ENCODE results near the gene RBMS1. TPM values are rescaled to one million over a fixed set of nuclear protein-coding genes. Genes with fewer than 3 reads are reported as not detected.

The RBMS1 gene
- total RNA-seq, 1 donor from 2014 or later = 53.0 TPM

DNA sequence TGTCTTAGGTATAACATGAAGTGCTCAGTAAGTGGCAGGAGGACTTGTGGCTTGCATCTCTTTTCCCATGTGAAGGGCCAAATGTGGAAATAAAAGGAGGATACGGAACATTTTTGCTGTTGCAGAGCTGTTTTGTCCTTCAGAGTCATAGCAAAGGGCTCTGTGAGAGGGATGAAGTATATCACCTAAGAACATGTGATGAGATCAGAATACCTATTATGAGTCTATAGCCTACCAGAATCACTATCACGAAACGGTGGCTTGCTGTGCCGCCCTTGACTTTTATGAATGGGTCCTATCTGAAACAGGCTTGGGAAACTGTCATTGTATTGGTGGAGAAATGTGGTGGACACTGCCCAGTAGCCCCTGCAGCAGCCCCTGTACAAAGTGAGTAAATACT, 226.6 kb downstream of the RBMS1 start:
- DNase-seq (no peak), ATAC-seq (ENCODE audit: poor library complexity) (no peak)
- intact Hi-C loops (cut with DNase I) = no loop called here

DNA sequence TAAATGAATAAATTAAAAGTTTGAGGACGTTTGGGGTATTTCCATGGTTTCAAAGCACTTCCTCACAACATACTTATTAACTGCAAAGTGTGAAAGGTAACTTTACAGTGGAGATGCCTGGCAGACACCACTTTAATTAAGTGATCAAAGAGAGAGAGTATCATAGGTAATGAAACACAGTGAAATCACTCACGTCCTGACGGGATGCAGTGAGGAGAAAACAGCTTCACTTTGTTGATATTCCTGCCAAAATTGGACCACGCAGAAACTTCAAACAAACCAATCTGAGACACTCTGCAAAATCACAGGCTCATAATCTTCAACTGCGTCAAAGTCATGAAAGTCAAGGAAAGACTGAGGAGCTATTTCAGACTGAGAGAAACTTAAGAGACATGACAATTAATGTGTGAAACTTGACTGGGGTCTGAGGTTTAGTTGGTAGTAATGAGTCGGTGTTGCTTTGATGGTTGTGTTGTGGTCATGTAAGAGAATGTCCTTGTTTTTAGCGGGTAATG, 227.5 kb downstream of the RBMS1 start:
- no peak for DNase-seq
- no peak for ATAC-seq (ENCODE audit: poor library complexity)
- intact Hi-C loops (cut with DNase I) = no loop called here

DNA sequence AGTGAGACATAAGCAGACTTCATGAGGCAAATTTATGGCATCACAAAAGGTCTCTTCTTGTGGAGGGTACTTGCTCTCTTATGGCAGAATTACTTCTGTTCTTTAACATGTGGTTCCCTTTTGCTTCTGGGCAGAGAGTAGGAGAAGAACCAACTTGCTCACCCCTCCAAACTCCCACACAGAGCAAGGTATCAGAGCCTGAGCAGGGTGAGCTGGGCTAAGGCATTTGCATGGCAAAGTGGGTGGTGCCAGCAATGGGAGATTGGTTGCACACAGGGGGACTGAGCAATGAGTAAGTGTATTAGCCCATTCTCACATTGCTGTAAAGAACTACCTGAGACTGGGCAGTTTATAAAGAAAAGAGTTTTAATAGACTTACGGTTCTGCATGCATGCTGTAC, 229.3 kb downstream of the RBMS1 start:
- intact Hi-C loops (cut with DNase I) = no loop called here
- ATAC-seq (ENCODE audit: poor library complexity) = no peak
- no peak for DNase-seq

DNA sequence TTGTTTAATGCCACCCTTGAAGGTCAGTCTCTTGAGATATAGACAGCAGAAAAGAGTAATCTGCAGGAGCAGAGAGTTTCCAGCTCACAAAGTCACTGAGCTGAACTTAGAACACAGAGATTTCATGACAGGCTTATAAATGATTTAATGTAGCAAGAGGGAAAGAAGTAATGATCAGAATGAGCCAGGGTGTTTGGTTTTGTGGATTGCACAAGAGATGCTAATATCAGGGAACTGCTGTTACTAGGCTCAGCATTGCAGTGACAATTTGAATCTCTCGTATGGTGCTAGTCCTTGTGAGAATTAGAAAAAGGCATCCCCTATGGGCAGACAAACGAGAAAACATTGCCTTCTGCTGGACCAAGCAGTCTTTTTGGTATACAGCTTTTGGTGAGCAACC, 231.9 kb downstream of the RBMS1 start:
- no peak for DNase-seq
- intact Hi-C loops (cut with DNase I) = no loop called here
- no peak for ATAC-seq (ENCODE audit: poor library complexity)

DNA sequence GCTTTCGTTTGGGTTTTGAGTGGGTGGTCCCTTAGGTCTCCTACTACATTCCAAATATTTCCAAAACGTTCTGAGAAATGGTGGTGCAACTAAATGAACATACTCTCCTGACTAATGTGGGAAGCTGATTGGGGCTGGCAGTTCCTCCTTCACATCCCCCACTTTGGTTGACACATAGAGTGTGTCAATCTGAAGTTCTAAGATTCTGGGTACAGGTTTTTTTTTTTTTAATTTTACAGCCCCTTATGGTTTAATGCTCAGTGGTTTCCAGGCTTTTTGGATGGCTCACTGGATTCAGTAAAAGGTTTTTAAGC, 235.2 kb downstream of the RBMS1 start:
- DNase-seq (no peak), ATAC-seq (ENCODE audit: poor library complexity) (no peak)
- intact Hi-C loops (cut with DNase I) = no loop called here

DNA sequence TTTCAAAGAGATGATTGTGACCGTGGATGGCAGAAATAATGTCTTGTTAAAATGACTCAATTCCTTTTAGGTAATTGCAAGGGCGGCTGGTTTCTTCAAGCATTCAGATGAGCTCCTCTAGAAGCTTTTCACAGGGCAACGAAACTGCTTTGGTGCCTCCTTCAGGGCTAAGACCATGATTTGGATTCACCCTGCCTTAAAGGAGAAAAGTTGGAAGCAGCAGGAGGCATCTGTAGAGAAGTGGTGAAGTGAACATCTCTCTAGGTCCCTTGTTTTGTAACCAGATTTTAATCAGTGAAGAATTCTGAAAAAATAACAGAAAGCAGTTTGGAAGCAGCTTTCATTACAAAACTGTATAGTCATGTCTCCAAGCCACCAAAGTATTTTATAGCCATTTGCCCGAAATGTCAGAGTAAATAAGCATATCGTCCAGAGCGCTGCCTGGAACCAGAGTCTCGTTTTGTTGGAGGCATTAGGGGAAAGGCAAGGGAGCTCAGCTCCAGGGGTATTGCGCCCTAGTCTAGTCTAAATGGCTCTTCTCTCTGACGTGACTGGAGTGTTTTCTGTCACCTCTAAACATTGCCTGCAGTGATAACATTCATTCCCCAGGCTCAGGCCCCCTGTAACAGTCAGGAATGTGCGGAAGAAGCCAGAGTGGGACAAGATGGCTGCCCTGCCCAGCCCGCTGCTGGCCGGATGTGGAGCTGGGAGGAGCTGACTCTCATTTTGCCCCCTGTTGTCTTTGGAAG, 235.7 kb downstream of the RBMS1 start:
- ATAC-seq (ENCODE audit: poor library complexity) (no peak), DNase-seq (no peak)
- intact Hi-C loops (cut with DNase I) = no loop called here

DNA sequence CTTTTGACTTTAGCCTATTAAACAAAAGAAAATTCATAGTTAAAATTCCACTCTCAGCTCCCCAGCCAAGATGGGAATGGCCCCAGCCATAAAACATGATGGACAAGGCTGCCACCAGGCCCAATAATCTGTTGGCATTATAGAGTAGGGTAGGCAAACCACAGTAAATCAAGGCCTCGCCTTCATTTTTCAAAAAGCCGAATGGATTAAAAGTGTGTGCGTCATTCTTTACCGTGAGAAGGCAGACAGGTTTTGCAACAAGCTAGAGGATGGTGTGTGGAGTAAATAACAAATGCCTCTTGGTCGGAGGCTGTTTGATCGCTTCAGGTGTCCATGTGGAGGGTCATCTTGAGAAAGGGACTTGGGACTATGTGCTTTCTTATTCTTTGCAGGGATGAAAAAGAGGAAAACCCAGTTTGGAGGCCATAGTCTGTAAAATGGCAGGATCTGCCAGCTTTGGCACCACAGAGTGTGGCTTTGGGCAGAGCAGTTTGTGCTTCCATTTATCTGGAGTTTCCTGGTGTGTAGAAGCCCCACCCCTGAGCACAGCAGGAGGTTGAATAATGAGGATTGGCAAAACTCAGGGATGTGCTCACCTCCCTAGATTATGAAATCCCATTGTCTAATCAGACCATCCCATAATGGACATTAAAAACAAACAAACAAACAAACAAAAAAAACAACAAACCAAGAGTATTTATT, 236.4 kb downstream of the RBMS1 start:
- intact Hi-C loops (cut with DNase I) = no loop called here
- no peak for DNase-seq
- no peak for ATAC-seq (ENCODE audit: poor library complexity)

DNA sequence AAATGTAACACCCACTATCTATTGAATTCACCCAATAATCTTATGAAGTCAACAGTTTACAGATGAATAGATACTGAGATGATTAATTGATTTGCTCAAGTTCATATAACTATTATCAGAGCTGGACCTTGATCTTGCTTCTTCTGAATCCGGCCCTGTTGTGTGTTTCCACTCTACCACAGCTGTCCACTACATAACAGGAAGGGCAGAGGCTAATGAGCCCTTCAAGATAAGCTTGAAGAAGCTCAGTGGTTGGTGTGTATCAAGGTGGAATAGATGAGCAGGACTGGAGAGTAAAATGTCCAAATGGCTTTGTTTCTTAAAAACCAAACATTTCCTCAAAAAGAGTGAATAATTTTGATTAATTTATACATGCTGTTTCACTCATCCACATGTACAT, 237.1 kb downstream of the RBMS1 start:
- DNase-seq (no peak), ATAC-seq (ENCODE audit: poor library complexity) (no peak)
- intact Hi-C loops (cut with DNase I) = no loop called here

DNA sequence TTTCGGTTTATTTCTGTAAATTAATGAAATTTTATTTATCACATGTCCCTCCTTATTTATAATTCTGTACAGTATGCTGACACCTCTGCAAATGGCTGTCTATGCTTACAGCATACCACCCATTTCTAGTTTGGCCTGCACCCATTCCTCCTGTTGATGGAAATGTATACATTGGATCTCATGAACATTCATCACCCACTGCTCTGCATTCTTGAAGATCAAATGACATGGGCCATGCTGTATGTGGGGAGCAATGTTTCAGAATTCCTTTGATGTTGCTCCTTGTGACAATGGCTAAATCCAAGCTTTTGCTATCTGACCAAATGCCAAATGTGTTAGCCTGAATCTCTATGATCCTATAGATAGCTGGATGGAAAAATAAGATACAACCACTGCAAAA, 238.2 kb downstream of the RBMS1 start:
- intact Hi-C loops (cut with DNase I) = no loop called here
- no peak for DNase-seq
- ATAC-seq (ENCODE audit: poor library complexity) = no peak

DNA sequence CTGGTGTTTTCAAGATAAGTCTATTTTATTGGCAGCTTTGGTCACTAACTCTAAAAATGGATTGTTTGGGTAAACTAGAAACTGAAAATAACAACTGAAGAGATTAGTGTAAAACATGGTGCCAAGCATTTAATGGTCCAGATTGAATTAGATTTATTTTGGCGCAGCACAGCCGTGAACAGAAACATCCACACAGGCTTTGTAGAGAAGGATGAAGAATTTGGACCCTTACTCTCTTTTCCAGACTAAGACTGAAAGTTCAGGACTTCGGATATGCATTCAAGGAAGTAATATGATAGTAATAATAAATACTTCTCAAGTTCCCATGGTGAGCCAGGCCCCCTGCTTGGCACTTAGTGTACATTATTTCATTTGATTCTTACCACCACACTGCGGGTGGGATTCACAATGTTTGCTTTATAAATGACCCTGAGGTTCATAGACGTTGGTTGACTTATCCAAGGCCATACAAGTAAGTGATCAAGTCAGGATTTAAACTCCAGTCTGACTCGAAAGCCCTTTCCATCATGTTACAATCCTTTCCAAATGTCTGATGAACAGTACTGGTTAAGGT, 239.3 kb downstream of the RBMS1 start:
- intact Hi-C loops (cut with DNase I) = no loop called here
- no peak for ATAC-seq (ENCODE audit: poor library complexity)
- no peak for DNase-seq

DNA sequence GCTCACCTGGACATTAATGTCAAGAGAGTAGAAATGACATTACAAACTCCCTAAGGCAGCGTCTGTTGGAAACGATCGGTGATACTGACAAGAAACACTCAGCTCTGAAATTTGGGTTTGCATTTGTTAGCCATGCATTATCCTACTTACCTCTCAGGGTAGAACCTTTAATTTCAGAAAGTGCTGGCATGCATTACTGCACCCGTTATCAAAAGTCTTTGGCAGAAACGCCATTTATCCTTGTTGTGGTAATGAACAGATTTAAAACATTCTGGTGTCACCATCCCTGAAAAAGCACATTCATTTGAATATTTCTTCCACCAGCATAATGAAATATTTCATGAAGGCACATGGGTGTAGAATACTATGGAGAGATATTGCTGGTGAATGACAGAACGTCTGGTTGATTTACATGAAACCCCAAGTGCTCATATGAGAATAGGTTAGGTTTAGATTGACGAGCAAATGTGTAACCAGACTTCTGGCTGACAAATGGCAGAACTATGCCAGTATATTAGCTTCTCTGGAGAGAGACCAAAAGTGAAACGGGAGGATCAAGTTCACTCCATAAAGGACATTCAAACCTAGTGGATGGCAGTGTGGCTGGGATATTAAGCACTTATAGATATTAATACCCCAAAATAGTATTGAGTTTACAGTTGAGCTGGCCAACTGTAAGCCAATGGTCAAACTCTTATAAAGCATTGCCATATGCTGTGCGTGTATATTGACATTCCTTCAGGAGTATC, 240.0 kb downstream of the RBMS1 start:
- peak; percentile 61 for ATAC-seq (ENCODE audit: poor library complexity)
- intact Hi-C loops (cut with DNase I) = no loop called here
- DNase-seq = no peak

DNA sequence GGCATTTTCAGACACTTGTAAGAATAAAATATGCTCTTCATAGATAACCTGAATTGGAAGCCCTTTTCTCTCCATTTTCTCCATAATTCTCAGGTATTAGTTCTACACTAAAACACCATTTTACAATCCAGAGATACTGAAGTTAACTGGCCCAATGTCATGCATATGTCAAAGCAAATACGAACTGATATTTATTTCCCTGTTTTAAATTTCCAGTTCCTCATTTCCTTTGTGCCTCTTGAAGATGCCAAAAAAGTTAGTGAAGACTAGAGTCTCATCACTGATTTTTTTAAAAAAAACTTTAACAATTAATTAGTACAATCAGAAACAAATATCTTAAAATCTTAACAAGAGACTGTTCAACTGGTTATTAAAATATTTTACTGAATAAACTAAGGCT, 240.7 kb downstream of the RBMS1 start:
- intact Hi-C loops (cut with DNase I) = no loop called here
- ATAC-seq (ENCODE audit: poor library complexity) (no peak), DNase-seq (no peak)

DNA sequence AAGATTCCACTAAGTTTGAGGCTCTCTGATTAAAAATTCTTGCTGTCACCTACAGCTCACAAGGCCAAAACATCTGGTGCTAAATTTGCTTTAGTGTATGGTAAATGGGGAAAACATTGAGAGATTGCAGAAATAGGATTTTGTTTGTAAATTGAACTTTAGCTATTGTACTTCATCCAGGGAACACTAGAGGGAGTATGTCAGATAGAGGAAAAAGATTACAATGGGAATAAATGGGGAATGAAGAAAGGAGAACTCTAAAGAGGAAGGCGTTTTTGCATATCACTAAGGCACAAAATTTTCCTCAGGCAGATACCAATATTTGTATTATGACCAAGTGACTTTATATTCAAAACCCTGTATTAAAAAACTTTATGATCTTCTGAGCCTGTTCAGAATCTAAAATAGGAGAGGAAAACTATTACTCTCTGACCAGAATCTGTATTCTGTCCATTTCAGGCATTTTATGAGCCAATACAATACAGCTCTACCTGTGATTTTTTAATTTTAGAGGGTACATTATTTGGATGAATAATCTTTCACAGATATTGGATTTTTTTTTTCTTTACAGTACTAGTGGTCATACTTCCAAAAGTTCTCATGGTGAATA, 241.2 kb downstream of the RBMS1 start:
- peak; percentile 64 for ATAC-seq (ENCODE audit: poor library complexity)
- intact Hi-C loops (cut with DNase I) = no loop called here
- DNase-seq = no peak

DNA sequence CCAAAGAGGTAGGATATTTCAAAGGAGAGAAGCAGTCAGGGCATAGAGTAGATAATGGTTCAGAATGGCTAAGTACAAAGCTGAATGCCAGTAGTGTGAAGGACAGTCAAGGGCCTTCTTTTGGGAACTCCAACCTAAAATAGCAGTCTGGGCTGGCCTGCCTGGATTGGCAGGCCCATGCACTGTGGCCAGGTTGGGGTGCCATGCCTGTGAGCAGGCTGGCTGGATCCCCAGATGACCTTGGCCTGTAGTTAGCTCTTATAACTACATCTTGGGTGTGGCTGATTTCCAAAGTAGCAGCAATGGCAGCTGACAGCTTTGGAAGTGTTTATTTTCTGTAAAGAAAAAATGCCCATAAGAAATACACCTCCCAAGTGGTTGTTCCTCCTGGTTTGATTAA, 242.0 kb downstream of the RBMS1 start:
- intact Hi-C loops (cut with DNase I) = no loop called here
- ATAC-seq (ENCODE audit: poor library complexity) (peak; percentile 93), DNase-seq (peak; percentile 78)

DNA sequence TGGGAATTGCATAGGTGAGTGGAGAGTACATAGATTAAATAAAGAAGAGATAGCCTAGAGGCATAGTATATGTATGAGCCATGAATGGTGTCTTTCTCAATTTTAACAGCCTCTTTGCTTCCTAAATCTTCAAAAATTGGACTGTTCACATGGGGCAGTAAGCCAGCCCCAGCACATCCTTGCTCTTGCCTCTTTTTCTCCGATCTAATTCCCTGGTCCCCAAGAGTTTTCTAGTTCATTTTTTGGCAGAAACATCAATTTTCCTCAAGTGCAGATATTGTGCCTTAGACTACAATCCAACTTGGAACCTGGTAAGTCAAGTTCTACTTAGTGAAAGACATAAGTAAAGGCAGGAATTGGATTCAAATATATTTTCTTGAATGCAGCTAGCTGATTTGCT, 243.7 kb downstream of the RBMS1 start:
- no peak for DNase-seq
- intact Hi-C loops (cut with DNase I) = no loop called here
- no peak for ATAC-seq (ENCODE audit: poor library complexity)

DNA sequence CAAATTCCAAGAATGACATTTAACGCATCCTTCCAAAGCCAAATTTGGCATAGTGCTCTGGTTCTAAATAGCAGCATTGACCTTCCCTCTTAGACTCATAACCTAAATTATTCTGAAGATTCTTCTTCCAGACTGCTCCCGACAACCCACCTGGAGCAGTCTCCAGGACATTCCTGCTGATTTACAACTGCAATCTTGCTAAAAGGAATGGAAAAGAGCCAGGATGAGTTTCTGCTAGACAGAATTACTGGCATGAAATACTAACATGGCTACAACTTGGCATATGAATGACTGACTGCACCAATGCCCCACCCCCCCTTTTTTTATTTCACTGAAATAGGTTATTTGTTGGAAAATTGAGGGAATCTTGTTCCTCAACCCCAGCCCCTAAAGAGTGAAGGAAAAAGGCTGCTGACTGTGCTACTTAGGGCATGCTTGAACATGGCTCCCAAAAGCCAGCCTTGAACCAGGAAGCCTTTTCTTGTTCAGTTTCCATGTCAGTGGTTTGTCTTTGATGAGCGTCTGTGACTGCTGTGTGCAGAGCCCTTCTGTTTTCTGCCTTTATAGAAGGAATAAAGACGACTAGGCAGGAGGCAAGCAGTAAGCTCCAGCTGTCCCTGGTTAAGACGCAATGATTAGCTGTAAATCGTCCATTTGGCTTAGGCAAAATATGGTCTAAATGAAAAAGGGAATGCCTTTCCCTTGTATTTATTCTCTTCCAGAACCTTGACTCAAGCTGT, 246.1 kb downstream of the RBMS1 start:
- intact Hi-C loops (cut with DNase I) = no loop called here
- DNase-seq = no peak
- ATAC-seq (ENCODE audit: poor library complexity) = no peak

DNA sequence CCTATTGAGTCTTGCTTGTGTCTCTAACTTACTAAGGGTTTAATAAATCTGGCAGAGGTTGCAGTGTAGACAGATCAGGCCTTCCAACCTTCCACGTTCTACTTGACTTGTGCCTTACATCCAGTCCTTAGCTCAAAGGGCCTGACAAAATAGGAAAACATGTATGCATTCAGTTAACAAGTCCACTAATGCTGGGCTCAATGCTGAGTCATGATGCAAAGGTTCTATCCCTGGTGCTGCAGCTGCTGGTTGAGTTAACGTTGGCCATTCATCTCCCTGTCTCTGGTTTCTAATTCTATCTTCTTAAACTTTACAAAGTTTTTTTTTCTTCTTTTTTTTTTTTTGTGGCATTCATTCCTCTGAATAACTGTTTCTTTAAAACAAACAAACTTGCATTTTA, 247.3 kb downstream of the RBMS1 start:
- DNase-seq = no peak
- intact Hi-C loops (cut with DNase I) = no loop called here
- ATAC-seq (ENCODE audit: poor library complexity) = no peak

DNA sequence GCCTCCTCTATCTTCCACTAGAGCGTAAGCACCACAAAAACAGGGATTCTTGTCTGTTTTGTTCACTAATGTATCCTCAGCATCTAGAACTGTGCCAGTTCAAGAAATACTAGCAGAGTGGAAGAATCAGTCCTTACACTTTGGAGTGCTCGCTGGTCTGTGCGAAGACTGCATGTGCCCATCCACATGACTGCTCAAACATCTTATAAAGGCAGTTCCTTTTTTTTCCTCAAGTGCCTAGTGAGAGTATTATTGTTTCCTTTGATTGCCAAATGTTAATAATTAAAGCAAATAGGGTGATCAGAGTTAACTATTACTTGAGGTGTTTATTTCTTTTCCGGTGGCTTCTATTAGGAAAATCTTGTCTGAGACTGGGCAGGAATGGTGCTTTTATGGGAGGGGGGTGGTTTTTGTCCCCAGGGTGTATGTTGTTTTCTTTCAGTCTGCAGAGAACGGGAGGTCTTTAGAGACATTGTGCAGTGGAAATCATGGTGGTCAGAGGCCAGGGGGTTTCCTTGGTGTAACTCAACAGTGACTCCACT, 247.9 kb downstream of the RBMS1 start:
- DNase-seq (no peak), ATAC-seq (ENCODE audit: poor library complexity) (no peak)

More for the DNA sequence above, 247.9 kb downstream of the RBMS1 start:
- intact Hi-C loops (cut with DNase I) = no loop called here

Measured in Right ventricle myocardium superior (tissue), 1 donor.